ENCODE measurements around the gene BLOC1S4. TPM values are rescaled to one million over a fixed set of nuclear protein-coding genes. Genes with fewer than 3 reads are reported as not detected.

BLOC1S4 gene
- total and polyA plus RNA-seq, 2 experiments from 2014 or later, result 23.9 to 35.2 TPM

- TF ChIP-seq EZH2 (IDR thresholded peaks at IDR 0.05; ENCODE audit: low read depth, unreplicated experiment), result no peak
- TF ChIP-seq CREB1 (CRISPR knock-in tag; IDR thresholded peaks at IDR 0.05; ENCODE audit: low read depth), result no peak
- no peak for TF ChIP-seq POLR2AphosphoS5 (IDR thresholded peaks at IDR 0.05; ENCODE audit: low read depth)
- TF ChIP-seq ETS1 (IDR thresholded peaks at IDR 0.05), result no peak
- TF ChIP-seq ZNF462 (CRISPR knock-in tag; IDR thresholded peaks at IDR 0.05), result no peak
- no peak for TF ChIP-seq ZNF331 (CRISPR knock-in tag; IDR thresholded peaks at IDR 0.05; ENCODE audit: low read depth)
- TF ChIP-seq CTCF (conservative IDR thresholded peaks at IDR 0.05; ENCODE audit: low read depth in 2 of 2), result no peak
- no peak for TF ChIP-seq EZH2phosphoT487 (IDR thresholded peaks at IDR 0.05; ENCODE audit: unreplicated experiment)
- no peak for TF ChIP-seq JUNB (IDR thresholded peaks at IDR 0.05; ENCODE audit: unreplicated experiment)
- Histone ChIP-seq H3K4me1 (ENCODE audit: insufficient read depth) (no peaks in the 10 kb centered on the region), H4K20me1 (replicated peaks; ENCODE audit: insufficient read depth) (no peaks in the 10 kb centered on the region), H3F3A (replicated peaks; ENCODE audit: low read depth) (no peaks in the 10 kb centered on the region), H3K79me2 (replicated peaks; ENCODE audit: insufficient read depth) (no peaks in the 10 kb centered on the region), H3K4me3 (no peak overlapping the region), H2AFZ (no peak overlapping the region), H3K4me2 (no peak overlapping the region), H3K27ac (ENCODE audit: low read depth) (no peak overlapping the region), H3K9me2 (ENCODE audit: insufficient read depth) (no peaks in the 10 kb centered on the region), H3K36me3 (ENCODE audit: insufficient read depth) (no peaks in the 10 kb centered on the region), H3K27me3 (ENCODE audit: insufficient read depth) (no peaks in the 10 kb centered on the region)
- Mint-ChIP-seq H3K27ac (no peak overlapping the region), H3K27me3 (ENCODE audit: insufficient read depth, low read depth, poor library complexity) (peaks cover 2% of the 10 kb centered on the region), H3K9me3 (no peaks in the 10 kb centered on the region), H3K36me3 (ENCODE audit: low read depth) (no peaks in the 10 kb centered on the region), H3K4me1 (0 out of 3 replicates have a peak, but pooled peaks cover 4% of the 10 kb centered on the region), H3K4me3 (no peak overlapping the region)
- ATAC-seq (no peak), DNase-seq (ENCODE audit: low spot score) (no peak)
Observed at GRCh38 chr4:6758728-6759127, 42.8 kb downstream of the BLOC1S4 start.

Measured in GM23338 (cell line).